ENCODE data around the gene HLTF.

DNA sequence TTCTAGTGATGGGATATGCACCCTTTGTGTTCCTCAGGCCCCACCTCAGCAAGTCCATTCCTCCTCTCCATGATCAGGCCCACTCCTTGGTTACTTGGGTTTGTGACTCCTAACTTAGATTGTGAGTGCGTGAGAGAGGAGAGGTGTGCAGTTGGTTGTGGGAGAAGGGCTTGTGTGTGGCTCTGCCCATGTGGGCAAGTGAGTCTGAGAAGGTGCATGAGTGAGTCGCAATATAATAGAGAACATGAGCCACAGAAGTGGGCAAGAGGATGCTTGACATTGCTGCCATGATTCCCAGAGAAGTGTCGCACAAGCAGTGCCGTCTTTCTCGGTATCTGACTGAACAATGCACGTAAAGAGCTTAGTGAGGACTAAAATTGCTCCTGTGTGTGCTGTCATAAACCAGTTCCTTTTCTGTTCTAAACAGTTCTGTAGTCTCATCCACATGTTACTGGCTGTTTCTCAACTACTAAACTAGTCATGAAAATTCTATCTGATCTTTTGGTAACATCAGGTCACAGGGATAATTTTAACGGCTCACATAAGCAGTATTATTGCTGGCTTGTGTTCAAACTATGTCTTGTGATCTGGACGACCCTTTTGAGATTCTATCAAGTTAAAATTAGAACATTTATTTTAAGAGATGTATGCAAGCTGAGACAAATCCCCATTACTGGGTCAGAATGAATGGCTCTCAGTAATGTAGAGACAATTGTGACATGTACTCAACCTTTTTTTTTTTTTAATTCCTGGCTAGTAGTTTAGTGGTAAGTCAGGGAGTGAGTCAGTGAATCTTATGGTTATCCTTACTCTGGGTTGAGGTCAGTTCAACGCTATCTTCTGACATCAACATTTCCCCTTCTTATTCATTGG, 69.4 kb downstream of the HLTF start:
- TF ChIP-seq POLR2A (IDR thresholded peaks at IDR 0.05; ENCODE audit: low read depth, low read length) (no peak), USF2 (IDR thresholded peaks at IDR 0.05; ENCODE audit: low read depth, low read length) (no peak), CEBPB (IDR thresholded peaks at IDR 0.05; ENCODE audit: low read depth, low read length) (no peak), RCOR1 (IDR thresholded peaks at IDR 0.05; ENCODE audit: insufficient replicate concordance, low read length) (no peak), FOS (IDR thresholded peaks at IDR 0.05; ENCODE audit: low read depth, low read length) (peak; percentile 80)
- TF ChIP-seq, protein P1, sequence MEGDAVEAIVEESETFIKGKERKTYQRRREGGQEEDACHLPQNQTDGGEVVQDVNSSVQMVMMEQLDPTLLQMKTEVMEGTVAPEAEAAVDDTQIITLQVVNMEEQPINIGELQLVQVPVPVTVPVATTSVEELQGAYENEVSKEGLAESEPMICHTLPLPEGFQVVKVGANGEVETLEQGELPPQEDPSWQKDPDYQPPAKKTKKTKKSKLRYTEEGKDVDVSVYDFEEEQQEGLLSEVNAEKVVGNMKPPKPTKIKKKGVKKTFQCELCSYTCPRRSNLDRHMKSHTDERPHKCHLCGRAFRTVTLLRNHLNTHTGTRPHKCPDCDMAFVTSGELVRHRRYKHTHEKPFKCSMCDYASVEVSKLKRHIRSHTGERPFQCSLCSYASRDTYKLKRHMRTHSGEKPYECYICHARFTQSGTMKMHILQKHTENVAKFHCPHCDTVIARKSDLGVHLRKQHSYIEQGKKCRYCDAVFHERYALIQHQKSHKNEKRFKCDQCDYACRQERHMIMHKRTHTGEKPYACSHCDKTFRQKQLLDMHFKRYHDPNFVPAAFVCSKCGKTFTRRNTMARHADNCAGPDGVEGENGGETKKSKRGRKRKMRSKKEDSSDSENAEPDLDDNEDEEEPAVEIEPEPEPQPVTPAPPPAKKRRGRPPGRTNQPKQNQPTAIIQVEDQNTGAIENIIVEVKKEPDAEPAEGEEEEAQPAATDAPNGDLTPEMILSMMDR (conservative IDR thresholded peaks at IDR 0.05; ENCODE audit: low read depth, low read length), result no peak

Data from IMR-90 (cell line).